Measurements from ENCODE around the gene RYR2.

- TF ChIP-seq POLR2A (IDR thresholded peaks at IDR 0.05) = no peak
- TF ChIP-seq, protein P1, sequence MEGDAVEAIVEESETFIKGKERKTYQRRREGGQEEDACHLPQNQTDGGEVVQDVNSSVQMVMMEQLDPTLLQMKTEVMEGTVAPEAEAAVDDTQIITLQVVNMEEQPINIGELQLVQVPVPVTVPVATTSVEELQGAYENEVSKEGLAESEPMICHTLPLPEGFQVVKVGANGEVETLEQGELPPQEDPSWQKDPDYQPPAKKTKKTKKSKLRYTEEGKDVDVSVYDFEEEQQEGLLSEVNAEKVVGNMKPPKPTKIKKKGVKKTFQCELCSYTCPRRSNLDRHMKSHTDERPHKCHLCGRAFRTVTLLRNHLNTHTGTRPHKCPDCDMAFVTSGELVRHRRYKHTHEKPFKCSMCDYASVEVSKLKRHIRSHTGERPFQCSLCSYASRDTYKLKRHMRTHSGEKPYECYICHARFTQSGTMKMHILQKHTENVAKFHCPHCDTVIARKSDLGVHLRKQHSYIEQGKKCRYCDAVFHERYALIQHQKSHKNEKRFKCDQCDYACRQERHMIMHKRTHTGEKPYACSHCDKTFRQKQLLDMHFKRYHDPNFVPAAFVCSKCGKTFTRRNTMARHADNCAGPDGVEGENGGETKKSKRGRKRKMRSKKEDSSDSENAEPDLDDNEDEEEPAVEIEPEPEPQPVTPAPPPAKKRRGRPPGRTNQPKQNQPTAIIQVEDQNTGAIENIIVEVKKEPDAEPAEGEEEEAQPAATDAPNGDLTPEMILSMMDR (IDR thresholded peaks at IDR 0.05) = no peak
- TF ChIP-seq POLR2AphosphoS5 (IDR thresholded peaks at IDR 0.05) = no peak
Observed at GRCh38 chr1:237684236-237684635, 642.3 kb downstream of the RYR2 start.

All from suprapubic skin (tissue), 4 donors.